Midbrain (tissue), 1 donor: Measurements from ENCODE around the gene COL21A1.

ENCODE experiments used
- DNase-seq: peaks from one replicate; lab custom pipeline; 2025; lab: John Stamatoyannopoulos, UW

Gene COL21A1

GRCh38 chr6:56245903-56246351 lies 1.5 kb downstream of the COL21A1 start:
- no peak for DNase-seq

GRCh38 chr6:56244528-56245253 lies 2.7 kb downstream of the COL21A1 start:
- DNase-seq = no peak

- DNase-seq = no peak
These were observed 3.3 kb downstream of the COL21A1 start for GRCh38 chr6:56244089-56244488.

- no peak for DNase-seq
These were observed 3.8 kb downstream of the COL21A1 start for GRCh38 chr6:56243518-56244070.

- peak; percentile 38 for DNase-seq
These were observed 5.0 kb downstream of the COL21A1 start for GRCh38 chr6:56242346-56242745.

- peak; percentile 67 for DNase-seq
These were observed 6.1 kb downstream of the COL21A1 start for GRCh38 chr6:56241124-56241802.

GRCh38 chr6:56238352-56238751 lies 9.0 kb downstream of the COL21A1 start:
- no peak for DNase-seq

- no peak for DNase-seq
These were observed 12.1 kb downstream of the COL21A1 start for GRCh38 chr6:56235245-56235644.

GRCh38 chr6:56232436-56232835 lies 14.9 kb downstream of the COL21A1 start:
- DNase-seq = no peak

- no peak for DNase-seq
These were observed 15.6 kb downstream of the COL21A1 start for GRCh38 chr6:56231827-56232226.

GRCh38 chr6:56230976-56231566 lies 16.3 kb downstream of the COL21A1 start:
- no peak for DNase-seq

- DNase-seq = no peak
These were observed 20.1 kb downstream of the COL21A1 start for GRCh38 chr6:56227071-56227879.

- no peak for DNase-seq
These were observed 23.4 kb downstream of the COL21A1 start for GRCh38 chr6:56223995-56224394.

- DNase-seq = no peak
These were observed 24.9 kb downstream of the COL21A1 start for GRCh38 chr6:56222499-56222898.

- DNase-seq = no peak
These were observed 27.3 kb downstream of the COL21A1 start for GRCh38 chr6:56220078-56220477.

GRCh38 chr6:56214703-56215101 lies 32.7 kb downstream of the COL21A1 start:
- DNase-seq = no peak

GRCh38 chr6:56214041-56214702 lies 33.2 kb downstream of the COL21A1 start:
- no peak for DNase-seq

GRCh38 chr6:56211724-56212123 lies 35.7 kb downstream of the COL21A1 start:
- DNase-seq = no peak

- no peak for DNase-seq
These were observed 43.2 kb downstream of the COL21A1 start for GRCh38 chr6:56204134-56204533.

- no peak for DNase-seq
These were observed 47.4 kb downstream of the COL21A1 start for GRCh38 chr6:56199956-56200355.

- no peak for DNase-seq
These were observed 53.5 kb downstream of the COL21A1 start for GRCh38 chr6:56193846-56194245.
